GM10266 (cell line): ENCODE results near the gene SLC6A4.

Experiments
- DNase-seq: peaks from one replicate; pipeline ENCODE4 v3.0.0; 2012; ENCODE audit errors: extremely low spot score
- TF ChIP-seq, protein P1 (sequence below): IDR thresholded peaks from 2 replicates; pipeline ENCODE4 v1.5.1; 2012; ENCODE audit warnings: mild to moderate bottlenecking, low read depth; ENCODE audit not compliant: control insufficient read depth, insufficient read depth; ENCODE audit errors: missing control alignments

The SLC6A4 gene

DNA sequence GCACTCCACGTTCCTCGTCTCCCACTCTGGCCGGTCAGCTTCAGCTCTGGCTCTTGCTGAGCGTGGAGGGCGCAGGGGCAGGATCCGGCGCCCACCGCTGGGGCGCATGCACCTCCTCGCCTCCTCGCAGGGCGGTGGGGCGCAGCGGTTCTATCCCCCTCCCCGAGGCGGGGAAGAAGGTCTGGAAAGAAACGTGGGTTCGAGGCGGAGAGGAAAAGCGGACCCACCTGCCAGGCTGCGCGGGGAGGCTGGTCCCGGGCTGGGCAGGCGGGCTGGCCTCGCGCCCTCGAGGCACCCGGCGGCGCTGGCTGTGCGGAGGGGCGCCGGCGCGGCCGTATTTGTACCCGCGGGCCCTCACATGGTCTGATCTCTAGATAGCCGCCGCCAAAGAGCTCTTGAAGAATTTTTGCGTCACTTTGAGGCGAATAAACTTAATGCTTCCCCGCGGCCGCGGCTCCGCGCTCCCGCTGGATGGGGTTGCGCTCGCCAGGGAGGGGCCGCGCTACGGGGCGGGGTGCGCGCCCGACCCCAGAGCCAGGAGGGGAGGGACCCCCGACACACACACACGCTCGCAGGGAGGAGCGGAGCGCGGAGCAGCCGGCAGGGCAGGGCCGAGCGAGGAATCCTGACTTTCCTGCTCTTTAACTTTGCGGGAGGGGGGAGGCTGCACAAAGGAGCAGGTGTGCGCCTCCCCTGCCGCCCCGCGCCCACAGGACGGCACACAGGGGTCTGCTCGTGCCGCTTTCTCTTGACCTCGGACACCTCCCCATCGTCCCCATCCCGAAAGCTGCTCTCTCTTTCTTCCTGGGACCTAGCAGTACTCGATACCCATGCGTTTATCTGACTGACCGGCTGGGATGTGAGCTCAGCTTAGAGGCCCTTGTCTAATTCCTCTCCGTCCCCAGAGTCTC lies at the start of gene SLC6A4:
Gene SLC6A4 (minus strand): TSS at position 312 of the 911 bp plus-strand sequence. CDS start 13,739 bp downstream, outside the sequence.
- DNase-seq = peak; percentile 56
- TF ChIP-seq, protein P1, sequence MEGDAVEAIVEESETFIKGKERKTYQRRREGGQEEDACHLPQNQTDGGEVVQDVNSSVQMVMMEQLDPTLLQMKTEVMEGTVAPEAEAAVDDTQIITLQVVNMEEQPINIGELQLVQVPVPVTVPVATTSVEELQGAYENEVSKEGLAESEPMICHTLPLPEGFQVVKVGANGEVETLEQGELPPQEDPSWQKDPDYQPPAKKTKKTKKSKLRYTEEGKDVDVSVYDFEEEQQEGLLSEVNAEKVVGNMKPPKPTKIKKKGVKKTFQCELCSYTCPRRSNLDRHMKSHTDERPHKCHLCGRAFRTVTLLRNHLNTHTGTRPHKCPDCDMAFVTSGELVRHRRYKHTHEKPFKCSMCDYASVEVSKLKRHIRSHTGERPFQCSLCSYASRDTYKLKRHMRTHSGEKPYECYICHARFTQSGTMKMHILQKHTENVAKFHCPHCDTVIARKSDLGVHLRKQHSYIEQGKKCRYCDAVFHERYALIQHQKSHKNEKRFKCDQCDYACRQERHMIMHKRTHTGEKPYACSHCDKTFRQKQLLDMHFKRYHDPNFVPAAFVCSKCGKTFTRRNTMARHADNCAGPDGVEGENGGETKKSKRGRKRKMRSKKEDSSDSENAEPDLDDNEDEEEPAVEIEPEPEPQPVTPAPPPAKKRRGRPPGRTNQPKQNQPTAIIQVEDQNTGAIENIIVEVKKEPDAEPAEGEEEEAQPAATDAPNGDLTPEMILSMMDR = no peak

DNA sequence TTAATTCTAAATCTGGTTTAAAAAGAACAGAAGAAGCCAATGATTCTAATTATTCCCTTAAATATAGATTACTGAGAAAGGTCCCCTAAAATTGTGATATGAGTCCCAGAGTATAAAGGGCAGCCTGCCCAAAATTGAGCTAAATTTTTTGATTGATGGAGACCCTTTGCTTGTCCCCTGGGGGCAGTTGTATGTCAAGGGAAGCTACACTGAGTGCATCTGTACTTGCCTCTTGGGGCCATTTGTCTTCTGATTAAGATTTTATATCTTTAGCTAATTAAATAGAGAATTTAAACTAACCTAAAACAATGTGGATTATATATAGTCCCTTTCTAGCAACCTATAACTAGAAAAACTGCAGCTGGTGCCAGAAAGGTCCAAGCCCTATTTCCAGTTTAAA lies 43.7 kb upstream of the SLC6A4 start:
- no peak for DNase-seq
- TF ChIP-seq, protein P1 = no peak

DNA sequence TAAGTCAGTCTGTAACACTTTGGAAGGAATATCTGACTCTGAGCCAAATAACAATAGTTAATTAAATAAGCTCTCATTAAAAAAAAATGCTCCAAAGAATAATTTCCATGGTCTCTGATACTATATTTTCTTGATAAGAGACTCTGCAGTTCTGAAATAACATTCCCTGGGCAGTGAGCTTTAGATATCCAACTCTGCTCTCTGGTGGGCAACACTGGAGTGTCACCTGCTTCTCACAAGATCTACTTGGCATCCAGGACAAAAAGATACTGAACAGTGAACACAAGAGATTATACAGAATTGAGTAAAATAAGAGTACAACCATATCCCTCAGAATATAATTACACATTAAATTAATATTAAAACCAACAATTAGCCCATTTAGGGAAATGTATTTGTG lies 42.5 kb upstream of the SLC6A4 start:
- TF ChIP-seq, protein P1 = peak; percentile 28

DNA sequence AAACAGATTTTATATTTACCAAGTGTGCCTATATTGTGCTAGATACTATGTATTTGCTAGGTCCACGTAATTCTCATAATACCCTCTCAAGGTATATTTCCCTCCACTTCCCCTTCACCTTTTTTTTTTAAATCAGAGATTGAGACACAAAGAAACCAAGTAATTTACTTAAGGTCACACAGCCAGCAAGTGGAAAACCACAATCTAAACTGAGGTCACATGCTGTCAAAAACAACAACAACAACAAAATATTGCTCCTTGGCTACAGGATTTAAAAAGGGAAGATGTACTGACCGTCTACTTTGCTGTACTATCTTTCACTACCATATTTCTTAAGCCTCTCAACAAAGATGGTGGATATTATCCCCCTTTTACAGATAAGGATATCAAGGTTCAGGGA lies 40.4 kb upstream of the SLC6A4 start:
- no peak for DNase-seq
- TF ChIP-seq, protein P1 = no peak

More for the DNA sequence above, 42.5 kb upstream of the SLC6A4 start:
- no peak for DNase-seq

DNA sequence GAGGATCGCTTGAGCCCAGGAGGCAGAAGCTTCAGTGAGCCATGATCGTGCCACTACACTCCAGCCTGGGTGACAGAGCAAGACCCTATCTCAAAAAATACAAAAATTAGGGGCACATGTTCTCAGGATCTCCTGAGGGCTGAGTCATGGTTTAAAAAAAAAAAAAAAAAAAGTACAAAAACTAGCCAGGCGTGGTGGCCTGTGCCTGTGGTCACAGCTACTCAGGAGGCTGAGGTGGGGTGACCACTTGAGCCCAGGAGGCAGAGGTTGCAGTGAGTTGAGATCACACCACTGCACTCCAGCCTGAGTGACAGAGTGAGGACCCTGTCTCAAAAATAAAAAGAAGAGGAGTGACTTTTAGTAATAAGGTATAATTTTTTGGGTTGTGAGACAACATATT lies 39.4 kb upstream of the SLC6A4 start:
- no peak for DNase-seq
- TF ChIP-seq, protein P1 = no peak

DNA sequence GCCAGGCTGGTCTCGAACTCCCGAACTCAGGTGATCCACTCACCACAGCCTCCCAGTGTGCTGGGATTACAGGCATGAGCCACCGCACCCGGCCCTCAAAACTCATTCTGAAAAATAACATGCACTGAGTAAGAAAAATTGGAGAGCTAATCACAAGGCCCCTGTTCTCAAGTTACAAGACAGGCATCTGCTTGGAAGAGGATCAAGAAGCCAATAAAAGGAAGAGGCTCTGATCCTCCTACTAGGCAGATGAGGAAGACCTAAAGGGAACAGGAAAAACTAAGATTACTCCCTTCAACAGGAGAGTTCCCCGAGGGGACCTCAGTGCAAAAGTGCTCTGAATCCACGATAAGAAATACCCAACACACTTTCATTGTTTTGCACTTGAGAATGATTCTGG lies 37.9 kb upstream of the SLC6A4 start:
- DNase-seq = no peak
- TF ChIP-seq, protein P1 = no peak

DNA sequence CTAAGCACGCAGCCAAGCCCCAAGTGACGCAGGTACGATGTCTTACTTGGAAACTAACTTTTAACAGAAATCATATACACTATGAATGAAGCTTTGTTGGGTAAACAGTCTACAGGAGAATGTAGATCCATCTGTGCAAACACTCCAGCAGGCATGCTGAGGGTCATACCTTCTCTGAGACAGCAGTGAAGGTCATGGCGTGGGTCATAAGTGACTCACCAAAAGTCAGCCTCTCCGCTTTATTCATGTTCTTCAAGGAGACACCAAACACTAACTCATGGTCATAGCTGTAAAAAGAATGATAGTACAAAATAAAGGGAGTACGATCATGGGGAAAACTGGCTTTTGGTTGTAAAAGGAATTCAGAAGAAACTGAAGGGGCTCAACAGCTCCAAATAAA lies 35.6 kb upstream of the SLC6A4 start:
- DNase-seq = no peak
- TF ChIP-seq, protein P1 = no peak
